Activated B cell treated with CpG ODN at 0.5 μM for 24 hours (primary cell): ENCODE data around the gene AICDA. TPM values are rescaled to one million over a fixed set of nuclear protein-coding genes. Genes with fewer than 3 reads are reported as not detected.

Experiments
- total RNA-seq: library from RNA; stranded (reverse); gene quantifications from 2 replicates; pipeline ENCODE4 v1.2.3, GENCODE V29; 2022

Gene AICDA
- total RNA-seq, 1 donor from 2014 or later, result 3.6 TPM

Other genes starting within 250 kb of the AICDA start
- not detected in 2 replicates for gene CLEC6A, start 156.9 kb downstream of the AICDA start, total RNA-seq
- not detected in 2 replicates for gene CLEC4D, start 99.4 kb downstream of the AICDA start, total RNA-seq
- gene CLEC4E, start 72.0 kb downstream of the AICDA start, total RNA-seq, result 0.71 TPM in 1 of 2 replicates, not detected in the other
- 0.35 TPM in 1 of 2 replicates, not detected in the other for gene MFAP5, start 50.0 kb upstream of the AICDA start, total RNA-seq
- 31.0 and 31.9 TPM in 2 replicates for gene RIMKLB, start 85.1 kb upstream of the AICDA start, total RNA-seq
- gene A2ML1, start 209.8 kb upstream of the AICDA start, total RNA-seq, result not detected in 2 replicates